ENCODE data around the gene FGFR3.
A peak's percentile ranks its signal among the peaks of the same experiment; 100 is the strongest.
"Not testable (repeated sequence)": the region's sequence is repeated elsewhere in the genome, so short reads cannot be mapped to it uniquely, and the experiment has no call there.

Gene FGFR3

GRCh38 chr4:1843852-1844251, 50.8 kb downstream of the FGFR3 start:
- DNase-seq, result no peak

- DNase-seq, result not testable (repeated sequence)
Measured at GRCh38 chr4:1844618-1845017, 51.5 kb downstream of the FGFR3 start.

- no peak for DNase-seq
Measured at GRCh38 chr4:1846580-1846979, 53.5 kb downstream of the FGFR3 start.

- no peak for DNase-seq
Measured at GRCh38 chr4:1850276-1850675, 57.2 kb downstream of the FGFR3 start.

- no peak for DNase-seq
Measured at GRCh38 chr4:1851160-1851559, 58.1 kb downstream of the FGFR3 start.

GRCh38 chr4:1851575-1852410, 58.7 kb downstream of the FGFR3 start:
- no peak for DNase-seq

- no peak for DNase-seq
Measured at GRCh38 chr4:1852904-1853623, 60.0 kb downstream of the FGFR3 start.

GRCh38 chr4:1854752-1855151, 61.7 kb downstream of the FGFR3 start:
- no peak for DNase-seq

GRCh38 chr4:1855333-1856070, 62.4 kb downstream of the FGFR3 start:
- DNase-seq, result peak; percentile 80

GRCh38 chr4:1856071-1856942, 63.2 kb downstream of the FGFR3 start, which contains the start of gene LETM1:
Gene LETM1, minus strand, starts transcription at chr4:1856156. Its CDS starts 206 bp downstream, at chr4:1855950.
- peak; percentile 100 for DNase-seq

GRCh38 chr4:1856943-1857699, 64.0 kb downstream of the FGFR3 start:
- DNase-seq, result peak; percentile 74

- DNase-seq, result no peak
Measured at GRCh38 chr4:1857931-1858330, 64.8 kb downstream of the FGFR3 start.

All from DMS53 (cell line).